Subcutaneous abdominal adipose tissue (tissue), 5 donors: ENCODE data around the gene SNRPB2.

Source experiments
- H3K27ac ChIP-seq: one replicate; pipeline ENCODE4 v1.7.0; 2013; ENCODE audit warnings: low read depth, mild to moderate bottlenecking, inconsistent platforms, low read length, moderate library complexity
- H3K27me3 ChIP-seq, 5 donors: one replicate each; pipeline ENCODE4 v1.7.0; 2013; ENCODE audit warnings: low read length in 5 of 5, inconsistent platforms in 1 of 5; ENCODE audit not compliant: control insufficient read depth in 5 of 5, insufficient read depth in 4 of 5
- H3K36me3 ChIP-seq, 5 donors: one replicate each; pipeline ENCODE4 v1.7.0; 2013; ENCODE audit warnings: low read length in 5 of 5; ENCODE audit not compliant: control insufficient read depth in 5 of 5, insufficient read depth in 5 of 5
- H3K4me1 ChIP-seq, 5 donors: one replicate each; pipeline ENCODE4 v1.7.0; 2013; ENCODE audit warnings: low read length in 5 of 5, mild to moderate bottlenecking in 3 of 5, moderate library complexity in 1 of 5; ENCODE audit not compliant: control insufficient read depth in 5 of 5, insufficient read depth in 5 of 5
- H3K4me3 ChIP-seq, 5 donors: one replicate each; pipeline ENCODE4 v1.7.0; 2013; ENCODE audit warnings: low read length in 5 of 5, low read depth in 1 of 5
- H3K9ac ChIP-seq, 5 donors: one replicate each; pipeline ENCODE4 v1.7.0; 2013; ENCODE audit warnings: low read length in 5 of 5, mild to moderate bottlenecking in 4 of 5, moderate library complexity in 3 of 5
- H3K9me3 ChIP-seq, 5 donors: one replicate each; pipeline ENCODE4 v1.7.0; 2013; ENCODE audit warnings: low read length in 5 of 5; ENCODE audit not compliant: control insufficient read depth in 5 of 5
- donor health status: healthy.
- donor health status: healthy.
- donor health status: healthy.
- donor health status: healthy.
- donor health status: healthy.

SNRPB2 gene

GRCh38 chr20:16701296-16701695, 28.5 kb upstream of the SNRPB2 start:
- Histone ChIP-seq H3K9ac (no peak overlapping the region), H3K27me3 (peaks cover 0 to 3% (median 0%) of the 10 kb centered on the region in 5 donors), H3K27ac (no peak overlapping the region), H3K4me1 (no peaks in the 10 kb centered on the region), H3K4me3 (no peak overlapping the region), H3K9me3 (peaks cover 0 to 2% (median 0%) of the 10 kb centered on the region in 5 donors), H3K36me3 (no peaks in the 10 kb centered on the region)

GRCh38 chr20:16703570-16703969, 26.3 kb upstream of the SNRPB2 start:
- Histone ChIP-seq H3K9me3 (peaks cover 0 to 2% (median 0%) of the 10 kb centered on the region in 5 donors), H3K36me3 (no peaks in the 10 kb centered on the region), H3K4me3 (no peak overlapping the region), H3K27me3 (peaks cover 0 to 3% (median 0%) of the 10 kb centered on the region in 5 donors), H3K9ac (no peak overlapping the region), H3K27ac (no peak overlapping the region), H3K4me1 (no peaks in the 10 kb centered on the region)

GRCh38 chr20:16707674-16708073, 22.2 kb upstream of the SNRPB2 start:
- no peak overlapping the region for H3K9ac ChIP-seq
- H3K4me3 ChIP-seq: no peak overlapping the region
- H3K36me3 ChIP-seq: no peaks in the 10 kb centered on the region
- peaks cover 0 to 2% (median 0%) of the 10 kb centered on the region in 5 donors for H3K9me3 ChIP-seq
- no peaks in the 10 kb centered on the region for H3K4me1 ChIP-seq
- no peak overlapping the region for H3K27ac ChIP-seq
- H3K27me3 ChIP-seq: peaks cover 0 to 5% (median under 1%) of the 10 kb centered on the region in 5 donors

GRCh38 chr20:16708602-16709001, 21.2 kb upstream of the SNRPB2 start:
- Histone ChIP-seq H3K27ac (no peak overlapping the region), H3K9ac (no peak overlapping the region), H3K27me3 (peaks cover 0 to 5% (median 3%) of the 10 kb centered on the region in 5 donors), H3K4me1 (no peaks in the 10 kb centered on the region), H3K36me3 (no peaks in the 10 kb centered on the region), H3K4me3 (no peak overlapping the region), H3K9me3 (peaks cover 0 to 2% (median 0%) of the 10 kb centered on the region in 5 donors)

GRCh38 chr20:16709017-16709416, 20.8 kb upstream of the SNRPB2 start:
- H3K9ac ChIP-seq: no peak overlapping the region
- no peak overlapping the region for H3K27ac ChIP-seq
- peaks cover 0 to 5% (median 3%) of the 10 kb centered on the region in 5 donors for H3K27me3 ChIP-seq
- H3K4me1 ChIP-seq: no peaks in the 10 kb centered on the region
- H3K36me3 ChIP-seq: no peaks in the 10 kb centered on the region
- H3K4me3 ChIP-seq: no peak overlapping the region
- H3K9me3 ChIP-seq: peaks cover 0 to 2% (median 0%) of the 10 kb centered on the region in 5 donors

GRCh38 chr20:16710781-16711180, 19.0 kb upstream of the SNRPB2 start:
- Histone ChIP-seq H3K9ac (no peak overlapping the region), H3K36me3 (no peaks in the 10 kb centered on the region), H3K27ac (no peak overlapping the region)

GRCh38 chr20:16711661-16712258, 18.1 kb upstream of the SNRPB2 start:
- H3K9me3 ChIP-seq: no peaks in the 10 kb centered on the region
- no peak overlapping the region for H3K27ac ChIP-seq
- H3K27me3 ChIP-seq: peaks cover 0 to 14% (median 3%) of the 10 kb centered on the region in 5 donors
- no peak overlapping the region for H3K4me3 ChIP-seq
- H3K36me3 ChIP-seq: no peaks in the 10 kb centered on the region
- H3K4me1 ChIP-seq: no peaks in the 10 kb centered on the region
- no peak overlapping the region for H3K9ac ChIP-seq

More at GRCh38 chr20:16710781-16711180, 19.0 kb upstream of the SNRPB2 start:
- H3K27me3 ChIP-seq: peaks cover 0 to 14% (median 3%) of the 10 kb centered on the region in 5 donors
- no peak overlapping the region for H3K4me3 ChIP-seq
- H3K9me3 ChIP-seq: peaks cover 0 to 2% (median 0%) of the 10 kb centered on the region in 5 donors
- H3K4me1 ChIP-seq: no peaks in the 10 kb centered on the region

GRCh38 chr20:16712511-16712947, 17.3 kb upstream of the SNRPB2 start:
- H3K27ac ChIP-seq: no peak overlapping the region
- no peak overlapping the region for H3K4me3 ChIP-seq
- no peaks in the 10 kb centered on the region for H3K9me3 ChIP-seq
- H3K4me1 ChIP-seq: no peaks in the 10 kb centered on the region
- H3K27me3 ChIP-seq: peaks cover 0 to 18% (median 3%) of the 10 kb centered on the region in 5 donors
- H3K36me3 ChIP-seq: no peaks in the 10 kb centered on the region
- H3K9ac ChIP-seq: no peak overlapping the region

- H3K9ac ChIP-seq: no peak overlapping the region
- H3K4me3 ChIP-seq: no peak overlapping the region
- H3K27ac ChIP-seq: no peak overlapping the region
- no peaks in the 10 kb centered on the region for H3K4me1 ChIP-seq
- no peaks in the 10 kb centered on the region for H3K9me3 ChIP-seq
- no peaks in the 10 kb centered on the region for H3K36me3 ChIP-seq
- H3K27me3 ChIP-seq: peaks cover under 1 to 19% (median 3%) of the 10 kb centered on the region in 5 donors
Measured at GRCh38 chr20:16713066-16713465, 16.8 kb upstream of the SNRPB2 start.

GRCh38 chr20:16714242-16714641, 15.6 kb upstream of the SNRPB2 start:
- no peak overlapping the region for H3K27ac ChIP-seq
- H3K36me3 ChIP-seq: no peaks in the 10 kb centered on the region
- no peak overlapping the region for H3K4me3 ChIP-seq
- no peak overlapping the region for H3K9ac ChIP-seq
- H3K27me3 ChIP-seq: peaks cover 3 to 22% (median 5%) of the 10 kb centered on the region in 5 donors
- no peaks in the 10 kb centered on the region for H3K4me1 ChIP-seq
- H3K9me3 ChIP-seq: no peaks in the 10 kb centered on the region
